ENCODE results near the gene ROS1.
"Not testable (repeated sequence)": the region's sequence is repeated elsewhere in the genome, so short reads cannot be mapped to it uniquely, and the experiment has no call there.

- not testable (repeated sequence) for TF ChIP-seq CTCF (IDR thresholded peaks at IDR 0.05; ENCODE audit: low read depth, low read length, missing input control); RAD21 (IDR thresholded peaks at IDR 0.05); MAX (IDR thresholded peaks at IDR 0.05); TAF1 (conservative IDR thresholded peaks at IDR 0.05); YY1 (IDR thresholded peaks at IDR 0.05); SP1 (IDR thresholded peaks at IDR 0.05); EGR1 (IDR thresholded peaks at IDR 0.05; ENCODE audit: low read depth in 2 of 2); ZBTB33 (IDR thresholded peaks at IDR 0.05); GABPA (IDR thresholded peaks at IDR 0.05 in 1 of 2, conservative IDR thresholded peaks at IDR 0.05 in 1 of 2); RXRA (IDR thresholded peaks at IDR 0.05); ATF3 (IDR thresholded peaks at IDR 0.05); HNF4A (conservative IDR thresholded peaks at IDR 0.05); JUND (IDR thresholded peaks at IDR 0.05)
Observed at GRCh38 chr6:117244571-117244970, 181.2 kb downstream of the ROS1 start.
